ENCODE measurements around the gene PLXNA3.
A peak's percentile ranks its signal among the peaks of the same experiment; 100 is the strongest.

PLXNA3 gene

GRCh38 chrX:154507673-154508383 lies 49.7 kb downstream of the PLXNA3 start:
- no peak for DNase-seq

- no peak for DNase-seq
Measured at GRCh38 chrX:154508384-154508745, 50.3 kb downstream of the PLXNA3 start.

GRCh38 chrX:154509455-154509854 lies 51.4 kb downstream of the PLXNA3 start:
- no peak for DNase-seq

- DNase-seq, result no peak
Measured at GRCh38 chrX:154511761-154512160, 53.7 kb downstream of the PLXNA3 start.

- no peak for DNase-seq
Measured at GRCh38 chrX:154512879-154513553, 54.9 kb downstream of the PLXNA3 start.

- DNase-seq, result no peak
Measured at GRCh38 chrX:154513716-154514115, 55.6 kb downstream of the PLXNA3 start.

GRCh38 chrX:154515090-154515965 lies 57.2 kb downstream of the PLXNA3 start:
- peak; percentile 44 for DNase-seq

GRCh38 chrX:154515966-154516655 lies 58.0 kb downstream of the PLXNA3 start, which contains the start of gene FAM3A:
Gene FAM3A, minus strand, starts transcription at chrX:154516232. Its CDS starts 460 bp downstream, at chrX:154515772.
- peak; percentile 94 for DNase-seq

GRCh38 chrX:154516656-154517100 lies 58.6 kb downstream of the PLXNA3 start:
- DNase-seq, result peak; percentile 36

GRCh38 chrX:154517101-154517781 lies 59.2 kb downstream of the PLXNA3 start:
- DNase-seq, result no peak

GRCh38 chrX:154519389-154519788 lies 61.3 kb downstream of the PLXNA3 start:
- DNase-seq, result no peak

- no peak for DNase-seq
Measured at GRCh38 chrX:154525606-154526490, 67.8 kb downstream of the PLXNA3 start.

- peak; percentile 65 for DNase-seq
Measured at GRCh38 chrX:154526901-154527675, 69.0 kb downstream of the PLXNA3 start.
